Measurements from ENCODE around the gene ING2. TPM values are rescaled to one million over a fixed set of nuclear protein-coding genes. Genes with fewer than 3 reads are reported as not detected.

The ING2 gene
- total and polyA plus RNA-seq, 12 donors: 18.9 to 119 (median 43.6) TPM

DNA sequence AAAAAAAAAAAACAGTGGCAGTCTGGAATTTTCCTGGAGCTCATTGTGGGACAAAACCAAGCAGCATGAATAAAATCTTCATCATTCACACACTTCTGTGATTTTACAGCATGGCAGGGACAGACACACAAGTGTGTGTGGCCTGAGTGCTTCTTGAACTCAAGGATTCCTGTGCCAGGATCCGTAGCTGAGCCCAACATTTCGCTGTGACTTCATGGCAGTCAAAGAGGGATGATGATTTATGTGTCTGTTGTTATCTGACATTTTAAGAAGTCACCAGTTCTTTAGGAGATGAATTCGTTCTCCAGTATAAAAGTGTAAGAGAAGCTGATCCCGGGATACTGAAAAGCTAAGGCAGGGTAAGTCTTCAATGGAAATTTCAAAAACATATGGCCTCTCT lies 57.0 kb downstream of the ING2 start:
- Histone ChIP-seq H3K27ac (no peak overlapping the region), H3K27me3 (no peaks in the 10 kb centered on the region), H3K9me3 (replicated peaks in 1 of 3) (no peaks in the 10 kb centered on the region), H3K36me3 (replicated peaks in 1 of 2) (no peaks in the 10 kb centered on the region), H3K4me1 (replicated peaks in 1 of 2) (peaks cover 0 to 10% of the 10 kb centered on the region in 2 donors), H3K4me3 (no peak overlapping the region)
- DNase-seq: peak in 3 of 7 donors; percentile 41 to 60 (median 47)
- intact Hi-C loops (cut with DNase I): no loop called here
- no peak for TF ChIP-seq POLR2A (IDR thresholded peaks at IDR 0.05)
- TF ChIP-seq, protein P1, sequence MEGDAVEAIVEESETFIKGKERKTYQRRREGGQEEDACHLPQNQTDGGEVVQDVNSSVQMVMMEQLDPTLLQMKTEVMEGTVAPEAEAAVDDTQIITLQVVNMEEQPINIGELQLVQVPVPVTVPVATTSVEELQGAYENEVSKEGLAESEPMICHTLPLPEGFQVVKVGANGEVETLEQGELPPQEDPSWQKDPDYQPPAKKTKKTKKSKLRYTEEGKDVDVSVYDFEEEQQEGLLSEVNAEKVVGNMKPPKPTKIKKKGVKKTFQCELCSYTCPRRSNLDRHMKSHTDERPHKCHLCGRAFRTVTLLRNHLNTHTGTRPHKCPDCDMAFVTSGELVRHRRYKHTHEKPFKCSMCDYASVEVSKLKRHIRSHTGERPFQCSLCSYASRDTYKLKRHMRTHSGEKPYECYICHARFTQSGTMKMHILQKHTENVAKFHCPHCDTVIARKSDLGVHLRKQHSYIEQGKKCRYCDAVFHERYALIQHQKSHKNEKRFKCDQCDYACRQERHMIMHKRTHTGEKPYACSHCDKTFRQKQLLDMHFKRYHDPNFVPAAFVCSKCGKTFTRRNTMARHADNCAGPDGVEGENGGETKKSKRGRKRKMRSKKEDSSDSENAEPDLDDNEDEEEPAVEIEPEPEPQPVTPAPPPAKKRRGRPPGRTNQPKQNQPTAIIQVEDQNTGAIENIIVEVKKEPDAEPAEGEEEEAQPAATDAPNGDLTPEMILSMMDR (IDR thresholded peaks at IDR 0.05): no peak
- 27 to 55% (median 38%) methylated on average over 4 of the region's 4 CpGs for WGBS, 4 donors

Other genes with a start within 250 kb of the ING2 start
- not detected for gene CLDN22, start 184.8 kb upstream of the ING2 start, total RNA-seq
- not detected for gene CLDN22, start 184.8 kb upstream of the ING2 start, polyA plus RNA-seq
- gene CLDN24, start 182.6 kb upstream of the ING2 start, total RNA-seq: not detected
- not detected for gene CLDN24, start 182.6 kb upstream of the ING2 start, polyA plus RNA-seq
- gene CDKN2AIP, start 60.4 kb upstream of the ING2 start, total RNA-seq: 10 to 100 TPM; 11.5 to 24.4 (median 16.2) TPM
- gene CDKN2AIP, start 60.4 kb upstream of the ING2 start, polyA plus RNA-seq: 10 to 100 TPM in 2 of 3 donors, 1 to 10 TPM in 1; 8.6 to 14.4 (median 10.5) TPM
- 100 to 1,000 TPM in 2 of 9 donors, 10 to 100 TPM in 7; 39.4 to 157 (median 59.9) TPM for gene RWDD4, start 154.1 kb downstream of the ING2 start, total RNA-seq
- gene RWDD4, start 154.1 kb downstream of the ING2 start, polyA plus RNA-seq: 10 to 100 TPM; 27.0 to 57.6 (median 27.1) TPM
- gene TRAPPC11, start 154.2 kb downstream of the ING2 start, total RNA-seq: 100 to 1,000 TPM in 1 of 9 donors, 10 to 100 TPM in 8; 34.9 to 116 (median 55.7) TPM
- 10 to 100 TPM; 20.5 to 43.4 (median 21.7) TPM for gene TRAPPC11, start 154.2 kb downstream of the ING2 start, polyA plus RNA-seq